Bronchial epithelial cell (primary cell): ENCODE data around the gene TMEM238L. TPM values are rescaled to one million over a fixed set of nuclear protein-coding genes. Genes with fewer than 3 reads are reported as not detected.

Experiments used
- DNase-seq: peaks from one replicate; pipeline ENCODE4 v3.0.0-alpha.2; 2010; ENCODE audit warnings: low read depth
- FAIRE-seq: peaks from 2 replicates; lab custom pipeline; 2011; peaks lifted over from hg19 to GRCh38; lab: Jason Lieb, UNC
- H3K27me3 ChIP-seq: 2 replicates; pipeline ENCODE4 v1.5.1; 2011; ENCODE audit warnings: low read length; ENCODE audit not compliant: control insufficient read depth, insufficient read depth
- H3K36me3 ChIP-seq: 2 replicates; pipeline ENCODE4 v1.5.1; 2011; ENCODE audit warnings: low read length; ENCODE audit not compliant: control insufficient read depth, insufficient read depth
- H3K4me3 ChIP-seq: 2 replicates; pipeline ENCODE4 v1.5.1; 2011; ENCODE audit warnings: mild to moderate bottlenecking, low read depth, low read length, control low read depth
- total RNA-seq: library from RNA; depleted of rRNA; stranded (reverse); fragments of >200 nt; gene quantifications from 2 replicates; pipeline ENCODE4 v1.2.1, GENCODE V29; 2014
- TF ChIP-seq, protein P1 (sequence below): IDR thresholded peaks from 2 replicates; pipeline ENCODE4 v1.5.1; 2011; ENCODE audit warnings: mild to moderate bottlenecking, moderate library complexity, low read length, control low read depth, inconsistent platforms; ENCODE audit not compliant: insufficient read depth, severe bottlenecking

TMEM238L gene
- total RNA-seq, 1 donor from 2014 or later = not detected

DNA sequence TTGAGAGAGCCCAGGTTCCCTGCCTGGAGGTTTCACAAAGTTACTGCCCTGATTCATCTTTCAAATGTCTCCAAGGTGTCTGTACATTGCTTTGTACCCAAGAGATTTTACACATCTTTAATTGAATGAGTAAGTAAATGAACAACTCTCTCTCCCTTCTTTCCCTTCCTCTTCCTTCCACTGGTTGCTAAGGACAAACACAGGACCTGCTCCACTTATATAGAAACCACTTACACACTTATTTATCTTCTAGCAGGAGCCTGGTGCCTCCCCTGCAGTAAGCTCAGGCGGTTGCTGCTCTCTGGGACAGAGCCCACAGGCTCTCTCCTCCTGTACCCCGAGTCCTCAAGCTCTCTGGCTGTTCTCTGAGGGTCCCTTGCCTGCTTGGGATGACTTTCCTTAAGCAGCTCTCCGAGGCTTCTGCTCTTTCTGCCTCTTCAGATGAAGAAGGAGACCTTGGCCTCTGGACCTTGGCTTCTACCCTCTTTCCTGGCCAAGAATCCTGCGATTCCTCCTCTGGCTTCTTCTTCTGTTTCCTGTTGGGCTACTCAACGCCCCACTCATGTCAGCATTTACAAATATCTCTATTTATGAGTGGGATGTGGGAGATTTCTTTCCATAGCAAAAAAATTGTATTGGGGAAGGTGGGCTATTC, 24.1 kb upstream of the TMEM238L start:
- FAIRE-seq (no peak), DNase-seq (no peak)
- Histone ChIP-seq H3K27me3 (no peaks in the 10 kb centered on the region), H3K4me3 (no peak overlapping the region), H3K36me3 (no peaks in the 10 kb centered on the region)
- TF ChIP-seq, protein P1, sequence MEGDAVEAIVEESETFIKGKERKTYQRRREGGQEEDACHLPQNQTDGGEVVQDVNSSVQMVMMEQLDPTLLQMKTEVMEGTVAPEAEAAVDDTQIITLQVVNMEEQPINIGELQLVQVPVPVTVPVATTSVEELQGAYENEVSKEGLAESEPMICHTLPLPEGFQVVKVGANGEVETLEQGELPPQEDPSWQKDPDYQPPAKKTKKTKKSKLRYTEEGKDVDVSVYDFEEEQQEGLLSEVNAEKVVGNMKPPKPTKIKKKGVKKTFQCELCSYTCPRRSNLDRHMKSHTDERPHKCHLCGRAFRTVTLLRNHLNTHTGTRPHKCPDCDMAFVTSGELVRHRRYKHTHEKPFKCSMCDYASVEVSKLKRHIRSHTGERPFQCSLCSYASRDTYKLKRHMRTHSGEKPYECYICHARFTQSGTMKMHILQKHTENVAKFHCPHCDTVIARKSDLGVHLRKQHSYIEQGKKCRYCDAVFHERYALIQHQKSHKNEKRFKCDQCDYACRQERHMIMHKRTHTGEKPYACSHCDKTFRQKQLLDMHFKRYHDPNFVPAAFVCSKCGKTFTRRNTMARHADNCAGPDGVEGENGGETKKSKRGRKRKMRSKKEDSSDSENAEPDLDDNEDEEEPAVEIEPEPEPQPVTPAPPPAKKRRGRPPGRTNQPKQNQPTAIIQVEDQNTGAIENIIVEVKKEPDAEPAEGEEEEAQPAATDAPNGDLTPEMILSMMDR = no peak

DNA sequence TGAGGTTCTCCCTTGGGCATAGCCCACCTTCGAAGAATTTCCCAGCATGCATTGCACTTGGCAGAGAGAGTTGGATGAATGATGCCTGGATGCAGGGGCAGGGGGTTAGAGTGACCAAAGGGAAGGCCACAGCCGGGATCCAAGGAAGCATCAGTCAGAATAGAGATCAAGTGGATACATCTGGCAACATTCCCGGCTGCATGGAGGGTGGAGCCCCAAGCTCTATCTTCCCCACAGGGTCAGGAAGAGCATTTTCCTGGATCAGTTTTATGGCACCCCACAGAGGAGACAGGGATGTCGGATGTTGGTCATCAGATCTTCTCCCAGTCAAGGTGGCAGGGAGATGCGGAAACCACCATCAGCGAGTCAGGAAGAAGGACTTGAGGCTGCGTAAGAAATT, 21.0 kb upstream of the TMEM238L start:
- no peak for FAIRE-seq

DNA sequence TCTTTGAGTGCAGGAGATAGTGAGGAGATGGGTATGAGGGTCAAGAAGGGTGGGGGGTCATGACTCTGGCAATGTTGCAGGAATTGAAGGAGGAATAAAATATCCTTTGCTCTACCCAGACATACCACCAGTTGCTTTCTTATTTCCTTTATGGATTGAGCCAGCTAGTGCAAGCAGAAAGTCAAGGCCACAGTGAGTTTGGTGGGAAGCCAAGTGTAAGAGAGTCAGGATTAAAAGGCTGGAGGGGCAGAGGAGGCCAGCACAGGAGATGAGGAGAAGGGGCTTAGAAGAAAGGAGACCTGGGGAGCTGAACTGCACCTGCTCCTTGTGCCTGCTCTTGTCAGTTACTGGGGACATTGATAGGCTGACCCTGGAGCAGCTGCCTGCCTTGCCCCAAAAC, 17.9 kb upstream of the TMEM238L start:
- FAIRE-seq (no peak), DNase-seq (no peak)
- no peaks in the 10 kb centered on the region for H3K36me3 ChIP-seq
- no peak overlapping the region for H3K4me3 ChIP-seq
- H3K27me3 ChIP-seq = no peaks in the 10 kb centered on the region
- TF ChIP-seq, protein P1 = no peak

More for the DNA sequence above, 21.0 kb upstream of the TMEM238L start:
- TF ChIP-seq, protein P1 = no peak
- Histone ChIP-seq H3K4me3 (no peak overlapping the region), H3K36me3 (no peaks in the 10 kb centered on the region), H3K27me3 (no peaks in the 10 kb centered on the region)
- no peak for DNase-seq

DNA sequence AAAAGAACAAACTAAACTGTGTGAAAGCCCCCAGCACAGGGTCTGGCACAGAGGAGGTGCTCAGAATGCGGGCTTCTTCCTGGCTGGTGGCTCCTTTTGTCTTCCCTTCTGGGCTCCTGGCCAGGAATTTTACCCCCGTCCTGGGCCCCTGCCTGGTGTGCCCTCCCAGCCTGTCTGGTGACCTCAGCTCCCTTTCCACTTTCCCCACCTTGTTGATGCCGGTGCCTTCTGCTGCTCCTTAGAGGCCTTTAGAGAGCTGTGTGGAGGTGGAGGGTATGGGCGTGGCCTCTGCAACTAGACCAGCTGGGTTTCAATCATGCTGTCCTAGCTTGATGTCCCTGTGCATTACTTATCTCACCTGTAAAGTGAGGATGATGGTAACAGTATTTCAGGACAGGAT, 17.2 kb upstream of the TMEM238L start:
- TF ChIP-seq, protein P1 = no peak
- no peaks in the 10 kb centered on the region for H3K27me3 ChIP-seq
- no peaks in the 10 kb centered on the region for H3K36me3 ChIP-seq
- no peak overlapping the region for H3K4me3 ChIP-seq
- DNase-seq = no peak
- FAIRE-seq = no peak

DNA sequence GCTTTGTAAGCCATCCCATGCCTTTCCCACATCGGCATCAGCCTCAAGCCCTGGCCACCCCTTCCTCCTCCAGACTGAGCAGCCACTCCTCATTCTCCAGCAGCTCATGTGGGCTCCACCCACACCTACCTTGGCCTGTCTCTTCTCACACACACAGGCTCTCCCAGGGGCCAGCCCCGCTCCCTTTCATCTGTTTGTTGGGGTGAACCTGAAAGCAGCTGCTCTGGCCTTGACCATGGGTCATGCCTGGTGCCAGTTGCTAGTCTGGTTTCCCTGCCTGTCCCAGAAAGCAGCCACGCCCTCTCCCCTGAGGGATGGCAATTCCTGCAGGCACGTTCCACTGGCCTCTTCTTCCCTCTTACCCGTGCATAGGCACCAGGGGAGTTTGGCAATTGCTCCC, 11.4 kb upstream of the TMEM238L start:
- DNase-seq = no peak
- H3K36me3 ChIP-seq = no peaks in the 10 kb centered on the region
- no peak overlapping the region for H3K4me3 ChIP-seq
- no peak for FAIRE-seq
- H3K27me3 ChIP-seq = no peaks in the 10 kb centered on the region
- TF ChIP-seq, protein P1 = no peak

DNA sequence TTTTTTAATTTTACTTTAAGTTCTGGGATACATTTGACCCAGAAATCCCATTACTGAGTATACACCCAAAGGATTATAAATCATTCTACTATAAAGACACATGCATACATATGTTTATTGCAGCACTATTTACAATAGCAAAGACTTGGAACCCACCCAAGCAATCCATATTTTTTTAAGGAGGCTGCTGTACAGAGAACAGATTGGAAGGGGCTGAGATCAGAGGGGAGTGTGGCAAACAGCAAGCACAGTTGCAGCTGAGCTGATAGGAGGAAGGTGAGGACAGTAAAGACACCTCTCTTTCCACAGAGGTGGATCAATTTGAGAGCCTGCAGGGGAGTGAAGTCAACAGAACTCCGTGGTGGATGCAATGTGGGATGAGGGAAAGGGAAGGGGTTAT, 10.2 kb upstream of the TMEM238L start:
- H3K36me3 ChIP-seq = no peaks in the 10 kb centered on the region
- no peak overlapping the region for H3K4me3 ChIP-seq
- FAIRE-seq = no peak
- no peak for DNase-seq
- H3K27me3 ChIP-seq = no peaks in the 10 kb centered on the region
- TF ChIP-seq, protein P1 = no peak
